HUES64 (cell line): ENCODE measurements around the gene COL25A1.
A peak's percentile ranks its signal among the peaks of the same experiment; 100 is the strongest.
"Not testable (repeated sequence)": the region's sequence is repeated elsewhere in the genome, so short reads cannot be mapped to it uniquely, and the experiment has no call there.

Experiments used
- H3K27ac ChIP-seq: 2 replicates; pipeline ENCODE4 v1.7.0; 2013; ENCODE audit warnings: low read depth, low read length, inconsistent platforms
- H3K27me3 ChIP-seq: 2 replicates; pipeline ENCODE4 v1.6.1; 2013; ENCODE audit warnings: mild to moderate bottlenecking, low read length; ENCODE audit not compliant: insufficient read depth
- H3K36me3 ChIP-seq: 2 replicates; pipeline ENCODE4 v1.6.1; 2013; ENCODE audit warnings: mild to moderate bottlenecking, low read length; ENCODE audit not compliant: insufficient read depth
- H3K4me1 ChIP-seq: 2 replicates; pipeline ENCODE4 v1.6.1; 2013; ENCODE audit warnings: mild to moderate bottlenecking, low read length, moderate library complexity; ENCODE audit not compliant: insufficient read depth
- H3K4me3 ChIP-seq: 2 replicates; pipeline ENCODE4 v1.5.1; 2013; ENCODE audit warnings: mild to moderate bottlenecking, low read length, moderate library complexity
- H3K9ac ChIP-seq: 2 replicates; pipeline ENCODE4 v1.6.1; 2013; ENCODE audit warnings: mild to moderate bottlenecking, low read depth, low read length
- H3K9me3 ChIP-seq: 2 replicates; pipeline ENCODE4 v1.6.1; 2013; ENCODE audit warnings: low read depth, low read length; ENCODE audit not compliant: insufficient read depth
- WGBS: fragments of 150-250, 120-280 bp; methylation state at CpG from one replicate; pipeline ENCODE4 v1.1.7; 2013; ENCODE audit warnings: missing lambda C conversion rate; 5-methylcytosine and 5-hydroxymethylcytosine counted together

COL25A1 gene

GRCh38 chr4:108878806-108879205 is 423.7 kb downstream of the COL25A1 start:
- Histone ChIP-seq H3K4me1 (peaks cover 58% of the 10 kb centered on the region), H3K36me3 (no peaks in the 10 kb centered on the region), H3K4me3 (no peak overlapping the region), H3K27me3 (no peaks in the 10 kb centered on the region), H3K9ac (no peak overlapping the region), H3K9me3 (no peaks in the 10 kb centered on the region), H3K27ac (peak overlapping the region; percentile 77)
- WGBS, result 62% methylated on average over 3 of the region's 3 CpGs

DNA sequence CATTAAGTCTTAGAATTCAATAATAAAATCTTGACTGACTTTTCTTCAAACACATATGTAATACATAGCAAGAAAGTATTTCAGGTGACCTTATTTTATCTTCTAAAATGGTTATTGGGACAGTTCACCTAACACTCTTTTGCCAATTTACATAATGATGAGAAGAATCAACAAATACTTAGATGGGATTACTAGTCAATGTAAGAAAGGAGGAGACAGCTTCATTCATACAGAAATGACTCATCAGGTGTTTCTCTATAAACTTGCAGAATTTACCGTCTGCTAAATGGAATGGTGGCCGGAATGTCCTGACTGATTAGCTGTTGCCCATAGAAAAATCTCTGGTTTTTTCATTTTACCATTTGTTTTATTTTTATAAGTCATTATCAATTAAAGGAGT is 424.6 kb downstream of the COL25A1 start:
- H3K4me3 ChIP-seq, result peak overlapping the region; percentile 24; the same call in 1 of the 2 replicates

DNA sequence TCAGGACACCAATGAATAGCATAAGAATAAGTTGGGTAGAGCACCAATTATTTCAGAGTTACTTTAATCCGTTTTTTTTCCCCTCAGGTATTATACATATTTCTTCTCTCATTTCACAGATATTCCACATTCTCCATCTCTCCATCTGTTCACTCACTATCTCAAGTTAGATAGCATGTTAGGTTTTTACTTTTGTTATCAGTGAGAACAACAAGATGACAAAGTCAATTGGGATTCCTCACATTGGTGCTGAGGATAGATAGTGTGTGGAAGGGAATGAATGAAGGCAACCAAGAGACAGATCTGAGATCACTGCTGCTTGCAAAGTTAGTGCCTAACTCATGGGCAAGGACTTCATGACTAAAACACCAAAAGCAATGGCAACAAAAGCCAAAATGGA is 427.7 kb downstream of the COL25A1 start:
- H3K9me3 ChIP-seq, result no peaks in the 10 kb centered on the region
- H3K27ac ChIP-seq, result no peak overlapping the region
- H3K9ac ChIP-seq, result no peak overlapping the region
- 82% methylated on average over 1 of the region's 1 CpG for WGBS
- no peaks in the 10 kb centered on the region for H3K27me3 ChIP-seq
- H3K4me3 ChIP-seq, result no peak overlapping the region
- H3K4me1 ChIP-seq, result peaks cover 38% of the 10 kb centered on the region
- no peaks in the 10 kb centered on the region for H3K36me3 ChIP-seq

More for the DNA sequence above, 424.6 kb downstream of the COL25A1 start:
- H3K9ac ChIP-seq, result 0 out of 2 replicates have a peak overlapping the region, but pooled peaks have one; percentile 17
- H3K9me3 ChIP-seq, result no peaks in the 10 kb centered on the region
- peak overlapping the region; percentile 77 for H3K27ac ChIP-seq
- H3K36me3 ChIP-seq, result no peaks in the 10 kb centered on the region
- 48% methylated on average over 2 of the region's 2 CpGs for WGBS
- H3K4me1 ChIP-seq, result peaks cover 58% of the 10 kb centered on the region
- H3K27me3 ChIP-seq, result no peaks in the 10 kb centered on the region

DNA sequence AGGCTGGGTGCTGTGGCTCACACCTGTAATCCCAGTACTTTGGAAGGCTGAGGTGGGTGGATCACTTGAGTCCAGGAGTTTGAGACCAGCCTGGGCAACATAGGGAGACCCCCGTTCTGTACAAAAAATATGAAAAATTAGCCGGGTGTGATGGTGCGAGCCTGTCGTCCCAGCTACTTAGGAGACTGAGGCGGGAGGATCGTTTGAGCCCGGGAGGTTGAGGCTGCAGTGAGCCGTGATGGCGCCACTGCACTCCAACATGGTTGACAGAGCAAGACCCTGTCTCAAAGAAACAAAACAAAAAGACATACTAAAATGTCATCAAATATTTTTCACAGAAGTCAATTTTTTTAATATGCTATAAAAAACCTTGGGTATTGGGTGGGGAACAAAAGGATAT is 432.5 kb downstream of the COL25A1 start:
- H3K27me3 ChIP-seq, H3K9ac ChIP-seq, H3K9me3 ChIP-seq, H3K4me3 ChIP-seq, H3K36me3 ChIP-seq, H3K27ac ChIP-seq: not testable (repeated sequence)
- WGBS, result 96% methylated on average over 9 of the region's 9 CpGs
- peaks cover 11% of the 10 kb centered on the region for H3K4me1 ChIP-seq

- no peaks in the 10 kb centered on the region for H3K27me3 ChIP-seq
- H3K9ac ChIP-seq, result no peak overlapping the region
- H3K4me1 ChIP-seq, result no peaks in the 10 kb centered on the region
- WGBS, result 93% methylated on average over 1 of the region's 1 CpG
- no peak overlapping the region for H3K27ac ChIP-seq
- H3K9me3 ChIP-seq, result no peaks in the 10 kb centered on the region
- H3K36me3 ChIP-seq, result no peaks in the 10 kb centered on the region
- H3K4me3 ChIP-seq, result no peak overlapping the region
Observed at GRCh38 chr4:108868606-108869227, 433.7 kb downstream of the COL25A1 start.

- no peaks in the 10 kb centered on the region for H3K4me1 ChIP-seq
- no peaks in the 10 kb centered on the region for H3K36me3 ChIP-seq
- H3K27me3 ChIP-seq, result no peaks in the 10 kb centered on the region
- no peaks in the 10 kb centered on the region for H3K9me3 ChIP-seq
- H3K4me3 ChIP-seq, result no peak overlapping the region
- H3K9ac ChIP-seq, result no peak overlapping the region
- no peak overlapping the region for H3K27ac ChIP-seq
Observed at GRCh38 chr4:108867476-108867875, 435.0 kb downstream of the COL25A1 start.

DNA sequence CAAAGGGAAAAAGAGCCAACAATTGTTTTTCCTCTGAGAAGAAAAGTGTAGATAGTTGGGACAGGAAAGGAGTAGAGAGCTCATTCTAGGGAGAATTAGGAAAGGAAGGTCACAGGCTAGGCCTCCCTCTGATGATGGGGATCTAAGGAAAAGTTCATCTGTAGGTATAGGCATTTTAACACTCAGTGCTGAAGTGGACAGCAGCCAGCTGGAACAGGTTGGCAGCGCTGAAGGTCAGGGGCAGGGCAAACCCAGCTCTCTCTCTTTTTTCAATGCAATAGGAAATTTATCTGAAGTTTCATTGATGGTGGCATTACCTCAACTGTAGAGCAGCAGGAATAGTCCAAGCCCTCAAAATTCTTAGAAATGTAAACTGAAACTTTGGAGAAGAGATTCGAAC is 441.1 kb downstream of the COL25A1 start:
- WGBS, result 53% methylated on average over 2 of the region's 2 CpGs
- no peaks in the 10 kb centered on the region for H3K27me3 ChIP-seq

DNA sequence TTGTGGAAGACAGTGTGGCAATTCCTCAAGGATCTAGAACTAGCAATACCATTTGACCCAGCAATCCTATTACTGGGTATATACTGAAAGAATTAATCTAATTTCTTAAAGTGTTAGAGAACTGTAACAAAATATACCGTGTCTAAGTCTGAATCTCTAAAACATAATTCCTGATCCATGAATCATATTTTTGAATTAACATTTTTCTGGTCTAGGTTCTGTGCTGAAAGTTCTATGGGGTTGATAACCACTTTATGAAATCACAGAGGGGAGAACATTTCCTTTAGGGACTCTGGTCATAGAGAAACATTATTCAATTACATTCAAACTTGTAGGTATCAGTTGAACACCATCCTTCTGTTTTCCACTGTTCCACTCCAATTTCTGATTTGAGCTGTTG is 447.7 kb downstream of the COL25A1 start:
- H3K4me1 ChIP-seq, result peaks cover 10% of the 10 kb centered on the region
- no peaks in the 10 kb centered on the region for H3K27me3 ChIP-seq
- no CpG with 5 or more reads among the region's 1 CpG for WGBS
- H3K36me3 ChIP-seq, result no peaks in the 10 kb centered on the region
- no peak overlapping the region for H3K9ac ChIP-seq
- no peak overlapping the region for H3K27ac ChIP-seq
- H3K9me3 ChIP-seq, result no peaks in the 10 kb centered on the region
- no peak overlapping the region for H3K4me3 ChIP-seq

More for the DNA sequence above, 441.1 kb downstream of the COL25A1 start:
- no peaks in the 10 kb centered on the region for H3K4me1 ChIP-seq
- no peak overlapping the region for H3K27ac ChIP-seq
- H3K36me3 ChIP-seq, result no peaks in the 10 kb centered on the region
- H3K4me3 ChIP-seq, result no peak overlapping the region
- H3K9ac ChIP-seq, result no peak overlapping the region
- H3K9me3 ChIP-seq, result no peaks in the 10 kb centered on the region

GRCh38 chr4:108852691-108853090 is 449.8 kb downstream of the COL25A1 start:
- Histone ChIP-seq H3K27me3 (no peaks in the 10 kb centered on the region), H3K4me1 (peaks cover 16% of the 10 kb centered on the region), H3K9me3 (no peaks in the 10 kb centered on the region), H3K36me3 (no peaks in the 10 kb centered on the region), H3K4me3 (no peak overlapping the region), H3K27ac (no peak overlapping the region), H3K9ac (no peak overlapping the region)
- WGBS, result 80% methylated on average over 1 of the region's 1 CpG

DNA sequence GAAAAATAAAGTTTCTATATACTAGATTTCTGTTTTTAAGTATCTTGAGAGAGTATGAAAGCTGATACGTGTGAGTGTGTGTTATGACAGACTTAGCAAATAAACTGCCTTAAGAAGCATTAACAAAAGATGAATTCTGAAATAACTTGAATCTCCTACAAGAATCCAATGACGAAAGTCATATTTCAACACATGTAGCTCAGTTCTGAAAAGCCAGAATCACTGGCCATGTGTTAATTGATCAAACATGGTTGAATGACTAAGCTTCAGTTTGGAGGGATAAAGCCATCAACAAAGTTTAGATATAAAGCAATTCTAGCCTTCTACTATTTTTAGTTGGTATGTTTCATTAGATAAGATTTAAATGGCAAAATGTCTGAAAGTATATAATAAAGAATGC is 451.1 kb downstream of the COL25A1 start:
- Histone ChIP-seq H3K4me1 (peaks cover 16% of the 10 kb centered on the region), H3K9ac (no peak overlapping the region), H3K27me3 (no peaks in the 10 kb centered on the region), H3K36me3 (no peaks in the 10 kb centered on the region), H3K4me3 (no peak overlapping the region), H3K9me3 (no peaks in the 10 kb centered on the region), H3K27ac (no peak overlapping the region)
- WGBS, result 100% methylated on average over 1 of the region's 2 CpGs

- 100% methylated on average over 1 of the region's 1 CpG for WGBS
- Histone ChIP-seq H3K4me1 (peaks cover 16% of the 10 kb centered on the region), H3K27ac (no peak overlapping the region), H3K9me3 (no peaks in the 10 kb centered on the region), H3K27me3 (no peaks in the 10 kb centered on the region), H3K36me3 (no peaks in the 10 kb centered on the region), H3K4me3 (no peak overlapping the region), H3K9ac (no peak overlapping the region)
Observed at GRCh38 chr4:108850219-108850649, 452.2 kb downstream of the COL25A1 start.
